Measurements from ENCODE around the gene RADIL. TPM values are rescaled to one million over a fixed set of nuclear protein-coding genes. Genes with fewer than 3 reads are reported as not detected.

RADIL gene
- total and polyA plus RNA-seq, 2 donors (not counting 1 experiment from before 2014, with no cell fraction given), result not detected

DNA sequence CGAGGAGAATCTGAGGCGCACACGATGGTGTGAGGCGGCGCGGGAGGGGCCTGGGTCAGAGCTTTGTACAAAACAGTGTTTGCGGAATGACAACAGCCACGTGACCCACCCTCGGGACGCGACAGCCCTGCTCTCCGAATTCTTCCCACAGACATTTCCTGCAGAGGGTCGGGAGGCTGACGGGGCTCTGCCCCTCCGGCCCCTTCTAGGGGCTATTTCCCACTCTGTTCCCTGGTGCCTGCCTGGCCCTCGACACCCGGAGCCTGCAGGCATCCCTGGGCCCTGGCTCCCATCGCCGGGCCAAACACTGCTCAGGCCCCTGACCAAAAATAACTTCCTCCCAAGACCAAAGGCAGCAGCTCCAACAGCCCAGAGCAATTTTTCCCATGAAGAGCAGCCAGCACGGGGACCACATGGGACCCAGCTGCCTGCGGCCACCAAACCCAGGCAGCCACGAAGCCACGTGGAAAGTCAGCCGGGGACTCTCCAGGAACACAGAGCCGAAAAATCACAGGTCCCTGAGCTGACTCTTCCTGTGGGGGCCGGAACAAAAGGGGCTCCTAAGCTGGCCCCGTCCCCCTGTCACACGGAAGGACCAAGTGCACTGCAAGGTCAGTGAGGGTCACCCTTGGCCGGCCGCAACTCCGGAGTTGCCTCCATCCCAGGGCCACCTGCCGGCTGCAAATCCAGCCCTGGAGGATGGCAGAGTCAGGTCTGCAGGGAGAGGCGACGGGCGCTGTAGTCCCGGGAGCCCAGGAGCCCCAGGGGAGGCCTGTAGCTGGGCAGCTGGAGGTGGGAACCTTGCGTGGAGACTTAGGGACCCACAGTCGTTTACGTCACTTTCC, 63.7 kb downstream of the RADIL start:
- ChIA-PET CTCF (no interaction called here), POLR2A (no interaction called here)
- Mint-ChIP-seq H3K9me3 (ENCODE audit: insufficient read depth) (no peaks in the 10 kb centered on the region), H3K4me1 (no peaks in the 10 kb centered on the region), H3K27ac (no peak overlapping the region), H3K27me3 (peaks cover 15% of the 10 kb centered on the region), H3K4me3 (no peak overlapping the region)
- Histone ChIP-seq H2AFZ (ENCODE audit: insufficient read depth, low read depth, low read length, poor library complexity, severe bottlenecking) (no peak overlapping the region), H3K4me1 (ENCODE audit: control insufficient read depth in 2 of 2, insufficient read depth in 2 of 2, low read length in 2 of 2) (no peaks in the 10 kb centered on the region), H3K4me3 (ENCODE audit: control extremely low read depth in 1 of 5, extremely low read depth in 1 of 5, insufficient read depth in 1 of 5, low read depth in 2 of 5, low read length in 4 of 5) (no peak overlapping the region), H3K79me2 (ENCODE audit: control insufficient read depth, insufficient read depth, low read length) (no peaks in the 10 kb centered on the region), H3K36me3 (replicated peaks in 1 of 2; ENCODE audit: control extremely low read depth in 1 of 2, control insufficient read depth in 1 of 2, extremely low read depth in 1 of 2, insufficient read depth in 2 of 2, low read length in 1 of 2) (no peaks in the 10 kb centered on the region), H3K27ac (ENCODE audit: low read length in 2 of 2) (no peak overlapping the region), H3K27me3 (replicated peaks in 1 of 4; ENCODE audit: control extremely low read depth in 1 of 4, control insufficient read depth in 3 of 4, insufficient read depth in 4 of 4, low read length in 3 of 4) (peaks cover 0 to 19% (median 2%) of the 10 kb centered on the region in 4 experiments), H4K20me1 (ENCODE audit: control insufficient read depth, insufficient read depth, low read length, poor library complexity, severe bottlenecking) (no peaks in the 10 kb centered on the region), H3K4me2 (replicated peaks; ENCODE audit: low read depth, low read length, poor library complexity, severe bottlenecking) (no peak overlapping the region), H3K9me3 (ENCODE audit: control extremely low read depth in 1 of 3, control insufficient read depth in 2 of 3, insufficient read depth in 1 of 3, low read length in 2 of 3) (peaks cover 0 to 8% (median 0%) of the 10 kb centered on the region in 3 donors), H3K9ac (ENCODE audit: low read length) (no peak overlapping the region)
- DNase-seq, result no peak
- intact Hi-C loops (cut with micrococcal nuclease), result no loop called here
- WGBS (ENCODE audit: insufficient coverage), result 81% methylated on average over 37 of the region's 39 CpGs
- no peak for TF ChIP-seq EZH2 (IDR thresholded peaks at IDR 0.05; ENCODE audit: borderline replicate concordance, insufficient read depth, low read depth, low read length, poor library complexity, severe bottlenecking)
- no peak for TF ChIP-seq CTCF (IDR thresholded peaks at IDR 0.05)
- no peak for ATAC-seq (ENCODE audit: low read depth)
